ENCODE results near the gene ASRGL1.

DNA sequence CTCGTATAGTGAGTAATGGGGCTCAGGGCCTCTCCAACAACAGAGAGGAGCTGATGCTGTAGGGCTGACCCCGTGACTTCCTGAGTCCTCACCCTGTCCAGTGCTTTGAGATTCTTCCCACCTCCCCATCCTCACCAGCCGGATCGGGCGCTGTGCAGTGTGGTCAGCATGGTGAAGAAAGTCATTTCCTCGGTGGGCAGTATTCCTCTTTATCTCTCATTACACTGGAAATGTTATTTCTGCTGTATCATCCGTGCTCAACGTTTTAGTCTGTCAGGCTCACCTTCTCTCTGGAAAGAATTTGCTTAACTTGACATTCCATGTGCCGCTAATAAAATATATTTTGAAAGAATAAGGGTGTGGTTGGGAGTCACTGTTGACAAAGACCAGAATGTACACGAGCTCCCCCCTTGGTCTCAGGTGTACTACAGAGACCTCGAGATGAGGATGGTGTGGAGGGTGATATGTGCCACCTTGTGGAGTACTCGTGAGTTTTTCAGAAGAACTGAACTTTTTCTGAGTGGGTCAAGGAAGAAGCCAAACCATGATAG lies 55.9 kb downstream of the ASRGL1 start:
- TF ChIP-seq PATZ1 (CRISPR knock-in tag; IDR thresholded peaks at IDR 0.05; ENCODE audit: borderline replicate concordance) (no peak), SNAI2 (CRISPR knock-in tag; IDR thresholded peaks at IDR 0.05) (no peak)
- TF ChIP-seq, protein P1, sequence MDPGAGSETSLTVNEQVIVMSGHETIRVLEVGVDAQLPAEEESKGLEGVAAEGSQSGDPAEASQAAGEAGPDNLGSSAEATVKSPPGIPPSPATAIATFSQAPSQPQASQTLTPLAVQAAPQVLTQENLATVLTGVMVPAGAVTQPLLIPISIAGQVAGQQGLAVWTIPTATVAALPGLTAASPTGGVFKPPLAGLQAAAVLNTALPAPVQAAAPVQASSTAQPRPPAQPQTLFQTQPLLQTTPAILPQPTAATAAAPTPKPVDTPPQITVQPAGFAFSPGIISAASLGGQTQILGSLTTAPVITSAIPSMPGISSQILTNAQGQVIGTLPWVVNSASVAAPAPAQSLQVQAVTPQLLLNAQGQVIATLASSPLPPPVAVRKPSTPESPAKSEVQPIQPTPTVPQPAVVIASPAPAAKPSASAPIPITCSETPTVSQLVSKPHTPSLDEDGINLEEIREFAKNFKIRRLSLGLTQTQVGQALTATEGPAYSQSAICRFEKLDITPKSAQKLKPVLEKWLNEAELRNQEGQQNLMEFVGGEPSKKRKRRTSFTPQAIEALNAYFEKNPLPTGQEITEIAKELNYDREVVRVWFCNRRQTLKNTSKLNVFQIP (CRISPR knock-in tag; IDR thresholded peaks at IDR 0.05; ENCODE audit: borderline replicate concordance, low read depth): no peak

All from SK-N-SH treated with all-trans-retinoic acid at 6 μM for 48 hours (cell line).